Fibroblast of lung (primary cell): ENCODE results near the gene TBX15. TPM values are rescaled to one million over a fixed set of nuclear protein-coding genes. Genes with fewer than 3 reads are reported as not detected.
"Not testable (repeated sequence)": the region's sequence is repeated elsewhere in the genome, so short reads cannot be mapped to it uniquely, and the experiment has no call there.

Experiments
- DNase-seq, 2 donors: peaks; one replicate each; pipeline versions ENCODE4 v3.0.0 to v3.0.0-alpha.2; 2010; ENCODE audit warnings: low read depth in 2 of 2
- H2AFZ ChIP-seq: 2 replicates; pipeline ENCODE4 v1.5.1; 2012; ENCODE audit warnings: low read length, control low read depth, inconsistent platforms
- H3K27ac ChIP-seq: 2 replicates; pipeline ENCODE4 v1.5.1; 2011; ENCODE audit warnings: low read length, control low read depth; ENCODE audit not compliant: insufficient read depth
- H3K27me3 ChIP-seq: 2 replicates; pipeline ENCODE4 v1.5.1; 2011; ENCODE audit warnings: mild to moderate bottlenecking, low read length; ENCODE audit not compliant: control insufficient read depth, insufficient read depth
- H3K36me3 ChIP-seq: 2 replicates; pipeline ENCODE4 v1.5.1; 2011; ENCODE audit warnings: low read length; ENCODE audit not compliant: control insufficient read depth, insufficient read depth
- H3K4me1 ChIP-seq: 2 replicates; pipeline ENCODE4 v1.5.1; 2011; ENCODE audit warnings: low read length; ENCODE audit not compliant: control insufficient read depth, insufficient read depth; ENCODE audit errors: extremely low read depth
- H3K4me2 ChIP-seq: 2 replicates; pipeline ENCODE4 v1.5.1; 2011; ENCODE audit warnings: low read length, control low read depth; ENCODE audit not compliant: insufficient read depth; ENCODE audit errors: extremely low read depth
- H3K4me3 ChIP-seq, 4 experiments: fragments of 200-600 bp in 1 of 4; sonication (generic) in 1 of 4; replicated peaks in 1 of 4; 2 replicates each; pipeline ENCODE4 v1.5.1; 2011 to 2016; ENCODE audit warnings: low read length in 4 of 4, low read depth in 3 of 4, mild to moderate bottlenecking in 3 of 4, control low read depth in 2 of 4, inconsistent platforms in 1 of 4, mixed read lengths in 1 of 4; ENCODE audit not compliant: insufficient read depth in 1 of 4; ENCODE audit errors: control extremely low read depth in 1 of 4
- H3K79me2 ChIP-seq: 2 replicates; pipeline ENCODE4 v1.5.1; 2012; ENCODE audit warnings: mild to moderate bottlenecking, low read length, inconsistent platforms; ENCODE audit not compliant: control insufficient read depth, insufficient read depth
- H3K9ac ChIP-seq: 2 replicates; pipeline ENCODE4 v1.5.1; 2011; ENCODE audit warnings: mild to moderate bottlenecking, low read length, control low read depth; ENCODE audit not compliant: insufficient read depth
- H3K9me3 ChIP-seq: 2 replicates; pipeline ENCODE4 v1.5.1; 2012; ENCODE audit warnings: low read depth, low read length; ENCODE audit not compliant: control insufficient read depth, insufficient read depth
- H4K20me1 ChIP-seq: 2 replicates; pipeline ENCODE4 v1.5.1; 2011; ENCODE audit warnings: low read length; ENCODE audit not compliant: control insufficient read depth, insufficient read depth; ENCODE audit errors: extremely low read depth
- EZH2 ChIP-seq: IDR thresholded peaks from 2 replicates; pipeline ENCODE4 v1.5.1; 2012; ENCODE audit warnings: low read length, control low read depth, mild to moderate bottlenecking; ENCODE audit errors: missing control alignments
- polyA plus RNA-seq, 2 donors: library from polyadenylated mRNA; depleted of rRNA in 1 of 2; stranded (reverse) in 1 of 2; unstranded in 1 of 2; fragments of >200 nt; gene quantifications; 2 replicates each; pipeline ENCODE4 v1.2.1, GENCODE V29; 2011 to 2012; ENCODE audit warnings: missing spikeins in 1 of 2
- total RNA-seq: library from RNA; depleted of rRNA; stranded (reverse); fragments of >200 nt; gene quantifications from 2 replicates; pipeline ENCODE4 v1.2.1, GENCODE V29; 2014
- TF ChIP-seq, protein P1 (sequence below), 2 donors: IDR thresholded peaks in 1 of 2; conservative IDR thresholded peaks in 1 of 2; 1 replicate in 1 of 2; 2 replicates in 1 of 2; pipeline ENCODE4 v1.5.1; 2011 to 2012; ENCODE audit warnings: low read length in 2 of 2, control low read depth in 1 of 2, inconsistent platforms in 1 of 2, low read depth in 1 of 2, mild to moderate bottlenecking in 1 of 2

Gene TBX15
- total and polyA plus RNA-seq, 2 donors (not counting 1 experiment from before 2014, with no cell fraction given), result 0.50 to 0.99 TPM

- no peak overlapping the region for H3K9ac ChIP-seq
- no peaks in the 10 kb centered on the region for H3K27me3 ChIP-seq
- no peaks in the 10 kb centered on the region for H4K20me1 ChIP-seq
- DNase-seq, result no peak
- H3K4me1 ChIP-seq, result no peaks in the 10 kb centered on the region
- no peak overlapping the region for H2AFZ ChIP-seq
- TF ChIP-seq EZH2, result no peak
- TF ChIP-seq, protein P1, sequence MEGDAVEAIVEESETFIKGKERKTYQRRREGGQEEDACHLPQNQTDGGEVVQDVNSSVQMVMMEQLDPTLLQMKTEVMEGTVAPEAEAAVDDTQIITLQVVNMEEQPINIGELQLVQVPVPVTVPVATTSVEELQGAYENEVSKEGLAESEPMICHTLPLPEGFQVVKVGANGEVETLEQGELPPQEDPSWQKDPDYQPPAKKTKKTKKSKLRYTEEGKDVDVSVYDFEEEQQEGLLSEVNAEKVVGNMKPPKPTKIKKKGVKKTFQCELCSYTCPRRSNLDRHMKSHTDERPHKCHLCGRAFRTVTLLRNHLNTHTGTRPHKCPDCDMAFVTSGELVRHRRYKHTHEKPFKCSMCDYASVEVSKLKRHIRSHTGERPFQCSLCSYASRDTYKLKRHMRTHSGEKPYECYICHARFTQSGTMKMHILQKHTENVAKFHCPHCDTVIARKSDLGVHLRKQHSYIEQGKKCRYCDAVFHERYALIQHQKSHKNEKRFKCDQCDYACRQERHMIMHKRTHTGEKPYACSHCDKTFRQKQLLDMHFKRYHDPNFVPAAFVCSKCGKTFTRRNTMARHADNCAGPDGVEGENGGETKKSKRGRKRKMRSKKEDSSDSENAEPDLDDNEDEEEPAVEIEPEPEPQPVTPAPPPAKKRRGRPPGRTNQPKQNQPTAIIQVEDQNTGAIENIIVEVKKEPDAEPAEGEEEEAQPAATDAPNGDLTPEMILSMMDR (conservative IDR thresholded peaks at IDR 0.05 in 1 of 2, IDR thresholded peaks at IDR 0.05 in 1 of 2; ENCODE audit: low read depth in 1 of 2, low read length in 2 of 2), result no peak
- H3K27ac ChIP-seq, result no peak overlapping the region
- no peak overlapping the region for H3K4me3 ChIP-seq
- H3K4me2 ChIP-seq, result no peak overlapping the region
- H3K9me3 ChIP-seq, result no peaks in the 10 kb centered on the region
- H3K36me3 ChIP-seq, result no peaks in the 10 kb centered on the region
- no peaks in the 10 kb centered on the region for H3K79me2 ChIP-seq
Measured at GRCh38 chr1:118918940-118919259, 69.2 kb downstream of the TBX15 start.

GRCh38 chr1:118918230-118918939 lies 69.8 kb downstream of the TBX15 start:
- H3K4me2 ChIP-seq, result no peak overlapping the region
- TF ChIP-seq, protein P1 (conservative IDR thresholded peaks at IDR 0.05 in 1 of 2, IDR thresholded peaks at IDR 0.05 in 1 of 2; ENCODE audit: low read depth in 1 of 2, low read length in 2 of 2), result no peak
- TF ChIP-seq EZH2, result no peak
- H3K27me3 ChIP-seq, result no peaks in the 10 kb centered on the region
- H3K4me1 ChIP-seq, result no peaks in the 10 kb centered on the region
- no peaks in the 10 kb centered on the region for H4K20me1 ChIP-seq
- H3K36me3 ChIP-seq, result no peaks in the 10 kb centered on the region
- H3K27ac ChIP-seq, result no peak overlapping the region
- no peak overlapping the region for H2AFZ ChIP-seq
- H3K79me2 ChIP-seq, result no peaks in the 10 kb centered on the region
- H3K4me3 ChIP-seq, result no peak overlapping the region
- no peak overlapping the region for H3K9ac ChIP-seq
- no peaks in the 10 kb centered on the region for H3K9me3 ChIP-seq
- no peak for DNase-seq

GRCh38 chr1:118916346-118916745 lies 71.8 kb downstream of the TBX15 start:
- not testable (repeated sequence) for H4K20me1 ChIP-seq, H2AFZ ChIP-seq, H3K9ac ChIP-seq, H3K4me3 ChIP-seq, DNase-seq, H3K9me3 ChIP-seq, H3K36me3 ChIP-seq, H3K79me2 ChIP-seq, H3K4me2 ChIP-seq, H3K27me3 ChIP-seq, H3K4me1 ChIP-seq, H3K27ac ChIP-seq
